Activated naive CD4-positive, alpha-beta T cell treated with Interleukin-2 at 50 U/mL for 16 hours (primary cell): Measurements from ENCODE around the gene MAP4K5.
"Not testable (repeated sequence)": the region's sequence is repeated elsewhere in the genome, so short reads cannot be mapped to it uniquely, and the experiment has no call there.

Experiments
- DNase-seq: peaks from one replicate; pipeline ENCODE4 v3.0.0-alpha.2; 2020

Gene MAP4K5

GRCh38 chr14:50531595-50532501 is 521 bp downstream of the MAP4K5 start:
- DNase-seq, result peak; percentile 28

GRCh38 chr14:50530794-50531365 is 1.5 kb downstream of the MAP4K5 start:
- no peak for DNase-seq

GRCh38 chr14:50530358-50530757 is 2.0 kb downstream of the MAP4K5 start:
- DNase-seq, result no peak

GRCh38 chr14:50529288-50530179 is 2.8 kb downstream of the MAP4K5 start:
- no peak for DNase-seq

- DNase-seq, result no peak
Observed at GRCh38 chr14:50528000-50528399, 4.4 kb downstream of the MAP4K5 start.

GRCh38 chr14:50524731-50525515 is 7.4 kb downstream of the MAP4K5 start:
- DNase-seq, result no peak

GRCh38 chr14:50524060-50524459 is 8.3 kb downstream of the MAP4K5 start:
- no peak for DNase-seq

- DNase-seq, result no peak
Observed at GRCh38 chr14:50523271-50524041, 8.9 kb downstream of the MAP4K5 start.

- DNase-seq, result no peak
Observed at GRCh38 chr14:50521912-50522341, 10.4 kb downstream of the MAP4K5 start.

DNA sequence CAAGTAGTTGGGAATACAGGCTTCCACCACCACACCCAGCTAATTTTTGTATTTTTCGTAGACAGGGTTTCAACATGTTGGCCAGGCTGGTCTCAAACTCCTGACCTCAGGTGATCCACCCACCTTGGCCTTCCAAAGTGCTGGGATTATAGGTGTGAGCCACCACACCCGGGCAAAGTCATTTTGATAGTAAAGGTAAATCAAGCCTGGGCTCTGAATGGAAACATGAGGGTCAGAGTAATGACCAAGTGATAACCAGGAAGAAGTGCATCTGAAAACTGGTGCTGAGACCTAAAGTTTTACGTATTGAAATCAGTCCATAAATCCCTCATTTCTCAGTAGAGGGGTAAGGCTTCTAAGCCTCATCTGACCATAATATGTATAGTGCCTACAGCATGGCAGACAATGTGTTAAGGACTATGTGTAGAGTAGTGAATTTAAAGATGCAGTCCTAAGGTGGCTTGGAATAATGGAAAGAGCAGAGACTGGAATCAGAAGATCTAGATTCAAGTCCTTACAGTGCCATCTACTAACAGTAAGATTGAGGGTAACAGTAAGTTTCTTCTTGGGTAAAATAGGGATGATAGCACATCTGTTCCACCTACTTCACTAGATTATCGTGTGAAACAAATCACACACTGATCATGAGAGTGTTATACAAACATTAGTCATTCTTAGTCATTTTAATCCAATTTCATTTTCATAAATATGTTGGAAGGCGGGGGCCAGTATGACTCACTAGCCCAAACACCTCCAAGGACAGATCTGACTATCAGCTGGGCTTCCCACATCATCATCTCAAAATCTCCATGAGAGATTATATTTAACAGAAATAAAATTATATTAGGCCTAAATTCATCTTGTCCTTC is 11.2 kb downstream of the MAP4K5 start:
- DNase-seq, result peak; percentile 77

DNA sequence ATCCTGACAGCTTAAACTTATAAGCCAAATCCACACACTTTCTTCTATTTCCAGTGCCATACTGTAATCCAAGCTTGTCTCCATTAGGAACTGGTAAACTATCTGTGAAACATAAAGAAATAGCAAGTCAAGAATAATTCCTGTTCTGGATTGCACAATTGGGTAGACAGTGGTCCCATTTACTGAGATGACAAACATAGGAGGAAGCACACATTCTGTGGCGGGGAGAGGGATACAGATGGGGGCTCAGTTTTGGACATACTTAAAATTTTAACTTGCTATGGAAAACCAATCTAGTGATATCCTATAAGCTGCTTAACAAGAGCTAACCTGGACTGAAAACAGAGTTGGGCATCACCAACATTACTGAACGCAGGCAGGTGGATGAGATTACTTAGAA is 16.3 kb downstream of the MAP4K5 start:
- DNase-seq, result no peak

- DNase-seq, result no peak
Observed at GRCh38 chr14:50512463-50512862, 19.9 kb downstream of the MAP4K5 start.

DNA sequence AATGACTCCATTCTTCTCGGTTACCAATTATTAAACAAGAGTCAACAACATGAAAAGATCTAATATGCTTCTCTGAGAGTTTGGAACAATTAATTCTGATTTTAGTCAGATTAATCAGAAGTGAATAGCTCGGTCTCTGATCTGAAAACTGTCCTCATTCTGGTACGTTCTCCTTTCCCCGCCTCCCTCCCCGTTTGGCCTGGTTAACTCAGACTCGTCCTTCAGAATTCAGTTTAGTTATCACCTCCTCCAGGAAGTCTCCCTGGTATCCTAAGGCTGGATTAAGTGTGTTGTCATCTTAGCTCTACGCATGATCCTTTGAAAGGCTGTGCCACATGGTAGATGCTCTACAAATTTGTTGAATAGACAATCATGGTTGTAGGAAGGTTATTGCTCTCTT is 22.2 kb downstream of the MAP4K5 start:
- no peak for DNase-seq

- not testable (repeated sequence) for DNase-seq
Observed at GRCh38 chr14:50507078-50507477, 25.3 kb downstream of the MAP4K5 start.

DNA sequence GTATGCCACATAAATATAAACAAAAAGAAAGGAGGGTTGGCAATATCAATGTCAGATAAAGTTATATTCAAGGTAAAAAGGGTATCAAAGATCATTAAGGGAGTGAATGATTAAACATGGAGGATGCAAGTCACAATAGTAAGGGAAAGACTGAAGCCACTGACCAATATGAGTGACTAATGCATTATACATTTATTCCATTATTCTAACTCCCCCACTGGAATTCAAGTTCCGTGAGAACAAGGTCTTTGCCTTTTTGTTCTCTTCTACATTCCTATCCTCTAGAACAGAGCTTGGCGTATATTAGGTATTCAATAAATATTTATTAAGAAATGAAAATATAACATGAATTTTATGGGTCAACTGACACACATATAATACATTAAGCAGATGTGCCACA is 30.7 kb downstream of the MAP4K5 start:
- no peak for DNase-seq

GRCh38 chr14:50497351-50497750 is 35.0 kb downstream of the MAP4K5 start:
- DNase-seq, result no peak

DNA sequence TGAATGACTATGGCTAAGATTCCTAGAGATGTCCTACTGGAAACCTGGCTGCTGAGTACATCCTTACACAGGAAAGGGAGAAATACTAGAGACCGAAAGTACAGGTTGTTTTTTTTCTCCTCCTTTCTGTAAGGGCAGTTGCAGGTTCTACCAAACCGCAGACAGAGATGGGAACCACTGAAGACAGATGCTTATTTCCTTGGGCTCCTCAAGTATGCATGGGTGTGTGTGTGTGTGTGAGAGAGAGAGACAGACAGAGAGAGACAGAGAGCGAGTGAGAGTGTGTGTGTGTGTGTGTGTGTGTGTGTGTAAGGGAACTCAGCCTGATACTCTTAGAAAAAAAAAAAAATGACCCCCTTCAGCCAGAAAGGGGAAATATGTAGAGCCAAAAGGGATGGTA is 42.5 kb downstream of the MAP4K5 start:
- no peak for DNase-seq

GRCh38 chr14:50488521-50488920 is 43.8 kb downstream of the MAP4K5 start:
- DNase-seq, result no peak

- DNase-seq, result no peak
Observed at GRCh38 chr14:50479041-50479440, 53.3 kb downstream of the MAP4K5 start.

GRCh38 chr14:50477760-50478159 is 54.6 kb downstream of the MAP4K5 start:
- no peak for DNase-seq

DNA sequence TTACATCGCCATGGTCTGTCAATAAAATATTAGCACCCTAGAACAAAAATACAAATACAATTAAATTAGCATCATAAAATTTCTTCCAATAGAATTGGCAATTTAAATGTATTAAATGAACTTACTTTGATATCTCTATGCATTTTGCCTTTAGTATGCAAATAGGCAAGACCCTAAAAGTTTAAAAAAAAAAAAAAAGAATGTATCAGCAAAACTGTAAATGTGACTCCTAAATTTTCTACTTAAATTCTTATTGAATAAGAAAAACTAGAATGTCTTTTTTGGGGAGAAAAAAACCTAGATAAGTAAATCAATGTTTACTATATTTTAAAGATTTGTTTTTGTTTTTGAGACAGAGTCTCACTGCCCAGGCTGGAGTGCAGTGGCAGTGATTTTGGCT is 56.2 kb downstream of the MAP4K5 start:
- no peak for DNase-seq
